ENCODE results near the gene ARHGAP1. TPM values are rescaled to one million over a fixed set of nuclear protein-coding genes. Genes with fewer than 3 reads are reported as not detected.

ARHGAP1 gene
- total and polyA plus RNA-seq, 9 of the 15 experiments (the other 6 are each of a cell fraction or from before 2014, with no cell fraction given), result 3.6 to 30.4 (median 8.2) TPM

- H3K9me3 ChIP-seq (replicated peaks; ENCODE audit: control insufficient read depth, insufficient read depth, low read depth, low read length), result no peaks in the 10 kb centered on the region
- no peak overlapping the region for H3K9ac ChIP-seq (ENCODE audit: insufficient read depth in 1 of 2, low read depth in 2 of 2, low read length in 2 of 2)
- ChIA-PET POLR2A (interaction anchor here (0.6 to 1.3 kb wide), 4 partner anchors 11 to 262 kb away, joined by 3 to 4 read pairs (median 3); no protein-coding TSS in a partner anchor), CTCF (ENCODE audit: low intra/inter-chr PET ratio) (no interaction called here)
- H3K36me3 ChIP-seq (ENCODE audit: control insufficient read depth, insufficient read depth, low read length), result peaks cover 38% of the 10 kb centered on the region
- 79% methylated on average over 2 of the region's 2 CpGs for WGBS (ENCODE audit: insufficient coverage, low coverage, missing lambda C conversion rate)
- H3K79me2 ChIP-seq (ENCODE audit: control insufficient read depth, insufficient read depth, low read length), result no peaks in the 10 kb centered on the region
- in situ Hi-C loops (cut with MboI) (no loop called here), intact Hi-C loops (cut with micrococcal nuclease) (no loop called here)
- no TSS peak for BruUV-seq (replicated peaks)
- TF ChIP-seq, protein P1, sequence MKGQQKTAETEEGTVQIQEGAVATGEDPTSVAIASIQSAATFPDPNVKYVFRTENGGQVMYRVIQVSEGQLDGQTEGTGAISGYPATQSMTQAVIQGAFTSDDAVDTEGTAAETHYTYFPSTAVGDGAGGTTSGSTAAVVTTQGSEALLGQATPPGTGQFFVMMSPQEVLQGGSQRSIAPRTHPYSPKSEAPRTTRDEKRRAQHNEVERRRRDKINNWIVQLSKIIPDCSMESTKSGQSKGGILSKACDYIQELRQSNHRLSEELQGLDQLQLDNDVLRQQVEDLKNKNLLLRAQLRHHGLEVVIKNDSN (CRISPR knock-in tag; IDR thresholded peaks at IDR 0.05), result no peak
- no peak for TF ChIP-seq ZKSCAN8 (CRISPR knock-in tag; IDR thresholded peaks at IDR 0.05)
- no peak for TF ChIP-seq NFIC (IDR thresholded peaks at IDR 0.05)
- TF ChIP-seq TRIM28 (IDR thresholded peaks at IDR 0.05), result no peak
- TF ChIP-seq ZNF124 (CRISPR knock-in tag; IDR thresholded peaks at IDR 0.05), result no peak
- TF ChIP-seq KAT8 (IDR thresholded peaks at IDR 0.05; ENCODE audit: low read depth), result no peak
- no peak for TF ChIP-seq ZNF586 (CRISPR knock-in tag; conservative IDR thresholded peaks at IDR 0.05)
- TF ChIP-seq ZNF347 (CRISPR knock-in tag; IDR thresholded peaks at IDR 0.05; ENCODE audit: low read depth), result no peak
- no peak for TF ChIP-seq CHD4 (IDR thresholded peaks at IDR 0.05; ENCODE audit: insufficient read depth, insufficient replicate concordance, low read depth, low read length, poor library complexity, severe bottlenecking)
- no peak for TF ChIP-seq ZNF239 (CRISPR knock-in tag; IDR thresholded peaks at IDR 0.05)
- TF ChIP-seq SNRNP70 (optimal IDR thresholded peaks at IDR 0.05; ENCODE audit: low read depth, low read length), result no peak
- no peak for TF ChIP-seq SAFB (IDR thresholded peaks at IDR 0.05; ENCODE audit: borderline replicate concordance, low read depth, low read length)
- TF ChIP-seq HNRNPL (IDR thresholded peaks at IDR 0.05; ENCODE audit: low read depth, low read length), result no peak
- TF ChIP-seq, protein P2, sequence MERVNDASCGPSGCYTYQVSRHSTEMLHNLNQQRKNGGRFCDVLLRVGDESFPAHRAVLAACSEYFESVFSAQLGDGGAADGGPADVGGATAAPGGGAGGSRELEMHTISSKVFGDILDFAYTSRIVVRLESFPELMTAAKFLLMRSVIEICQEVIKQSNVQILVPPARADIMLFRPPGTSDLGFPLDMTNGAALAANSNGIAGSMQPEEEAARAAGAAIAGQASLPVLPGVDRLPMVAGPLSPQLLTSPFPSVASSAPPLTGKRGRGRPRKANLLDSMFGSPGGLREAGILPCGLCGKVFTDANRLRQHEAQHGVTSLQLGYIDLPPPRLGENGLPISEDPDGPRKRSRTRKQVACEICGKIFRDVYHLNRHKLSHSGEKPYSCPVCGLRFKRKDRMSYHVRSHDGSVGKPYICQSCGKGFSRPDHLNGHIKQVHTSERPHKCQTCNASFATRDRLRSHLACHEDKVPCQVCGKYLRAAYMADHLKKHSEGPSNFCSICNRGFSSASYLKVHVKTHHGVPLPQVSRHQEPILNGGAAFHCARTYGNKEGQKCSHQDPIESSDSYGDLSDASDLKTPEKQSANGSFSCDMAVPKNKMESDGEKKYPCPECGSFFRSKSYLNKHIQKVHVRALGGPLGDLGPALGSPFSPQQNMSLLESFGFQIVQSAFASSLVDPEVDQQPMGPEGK (CRISPR knock-in tag; IDR thresholded peaks at IDR 0.05; ENCODE audit: borderline replicate concordance), result no peak
- no peak overlapping the region for H3K27ac ChIP-seq (ENCODE audit: extremely low read depth, low read depth, low read length)
- H3K4me2 ChIP-seq (ENCODE audit: insufficient read depth, low read length), result no peak overlapping the region
- no peak overlapping the region for H2AFZ ChIP-seq (ENCODE audit: low read depth, low read length)
- no peak overlapping the region for H3K4me3 ChIP-seq
- DNase-seq (ENCODE audit: extremely low read depth in 1 of 4, low spot score in 3 of 4) (no peak), FAIRE-seq (no peak), ATAC-seq (no peak)
- no peaks in the 10 kb centered on the region for H3K9me1 ChIP-seq (ENCODE audit: control insufficient read depth, insufficient read depth, low read length)
- no peaks in the 10 kb centered on the region for H3K27me3 ChIP-seq (ENCODE audit: control insufficient read depth in 2 of 2, insufficient read depth in 2 of 2, low read length in 2 of 2)
- H4K20me1 ChIP-seq (replicated peaks; ENCODE audit: control insufficient read depth, insufficient read depth, low read length), result no peaks in the 10 kb centered on the region
- H3K4me1 ChIP-seq (replicated peaks in 1 of 2; ENCODE audit: control insufficient read depth in 2 of 2, insufficient read depth in 2 of 2, low read length in 2 of 2), result no peaks in the 10 kb centered on the region
Observed at GRCh38 chr11:46631676-46632075, 68.7 kb downstream of the ARHGAP1 start.
